GM21390 (cell line): ENCODE measurements around the gene TBC1D32.
A peak's percentile ranks its signal among the peaks of the same experiment; 100 is the strongest.
"Not testable (repeated sequence)": the region's sequence is repeated elsewhere in the genome, so short reads cannot be mapped to it uniquely, and the experiment has no call there.

ENCODE experiments used
- ATAC-seq: cut with Tn5 transposase; IDR thresholded peaks from one replicate; pipeline ENCODE4 v1.9.1; 2021; ENCODE audit not compliant: unreplicated experiment

The TBC1D32 gene

DNA sequence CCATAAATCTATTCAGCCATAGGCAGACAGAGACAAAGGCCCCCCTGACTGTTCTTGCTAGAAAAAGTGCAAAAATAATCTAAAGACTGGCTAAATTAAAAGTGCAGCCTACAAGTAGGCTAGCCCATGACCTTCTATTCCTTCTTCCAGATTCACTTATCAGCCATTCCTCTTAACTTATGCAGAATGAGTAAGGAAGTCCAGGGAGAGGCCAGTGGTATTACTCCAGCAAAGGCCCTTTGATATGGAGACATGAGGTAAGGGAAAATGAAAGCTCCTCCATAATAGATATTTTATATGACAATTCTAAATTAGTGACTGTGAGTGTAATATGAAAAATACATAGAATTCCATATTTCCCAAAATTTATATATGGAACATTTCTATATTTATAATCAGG is 199.4 kb downstream of the TBC1D32 start:
- ATAC-seq, result no peak

DNA sequence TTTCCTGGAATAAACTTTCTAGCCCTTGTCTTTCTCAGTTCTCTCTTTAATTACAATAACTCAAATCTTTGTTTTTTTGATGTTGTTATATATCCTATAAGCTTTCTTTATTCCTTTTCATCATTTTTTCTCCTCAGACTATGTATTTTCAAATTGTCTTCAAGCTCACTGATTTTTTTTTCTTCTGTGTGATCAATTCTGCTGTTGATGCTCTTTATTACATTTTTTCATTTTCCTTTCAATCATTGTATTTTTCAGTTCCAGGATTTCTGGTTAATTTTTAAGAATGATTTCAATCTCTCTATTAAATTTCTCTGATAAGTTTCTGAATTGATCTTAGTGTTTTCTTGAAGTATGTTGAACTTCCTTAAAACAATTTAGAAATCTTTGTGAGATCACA is 209.7 kb downstream of the TBC1D32 start:
- no peak for ATAC-seq

DNA sequence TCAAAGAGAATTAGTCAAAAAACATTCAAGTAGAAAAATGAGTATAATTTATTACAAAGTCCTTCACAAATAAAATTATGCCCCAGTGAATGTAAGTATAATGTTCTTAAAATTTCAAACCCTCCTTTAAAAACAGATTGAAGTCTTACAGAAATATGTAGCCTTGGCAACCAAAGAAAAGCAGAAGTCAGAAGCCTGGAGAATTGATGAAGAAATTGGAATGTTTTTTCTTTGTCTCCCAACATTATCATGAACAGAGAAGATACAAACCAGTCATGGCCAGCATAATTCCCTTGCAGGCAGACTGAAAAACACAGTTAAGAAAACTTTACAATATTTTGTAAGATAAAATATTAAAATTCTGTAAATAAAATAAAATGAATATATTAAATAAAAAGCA is 221.9 kb downstream of the TBC1D32 start:
- no peak for ATAC-seq

DNA sequence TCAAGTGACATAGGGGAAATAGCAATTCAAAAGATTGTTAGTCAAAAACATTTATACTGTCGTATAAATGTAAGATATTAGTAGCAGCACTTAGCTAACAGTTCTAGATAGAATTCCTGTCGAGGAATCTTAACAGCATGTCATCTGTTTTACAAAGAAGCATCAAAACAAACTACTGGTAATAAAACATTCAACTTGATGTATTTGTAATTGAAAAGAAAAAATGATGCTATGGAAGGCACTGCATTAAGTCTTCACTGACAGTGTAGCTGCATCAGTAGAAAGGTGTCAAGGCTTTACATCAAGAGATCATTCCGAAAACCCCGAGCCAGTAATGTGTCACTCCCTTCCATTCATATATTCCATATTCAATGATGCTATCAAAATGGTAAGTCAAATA is 223.5 kb downstream of the TBC1D32 start:
- no peak for ATAC-seq

DNA sequence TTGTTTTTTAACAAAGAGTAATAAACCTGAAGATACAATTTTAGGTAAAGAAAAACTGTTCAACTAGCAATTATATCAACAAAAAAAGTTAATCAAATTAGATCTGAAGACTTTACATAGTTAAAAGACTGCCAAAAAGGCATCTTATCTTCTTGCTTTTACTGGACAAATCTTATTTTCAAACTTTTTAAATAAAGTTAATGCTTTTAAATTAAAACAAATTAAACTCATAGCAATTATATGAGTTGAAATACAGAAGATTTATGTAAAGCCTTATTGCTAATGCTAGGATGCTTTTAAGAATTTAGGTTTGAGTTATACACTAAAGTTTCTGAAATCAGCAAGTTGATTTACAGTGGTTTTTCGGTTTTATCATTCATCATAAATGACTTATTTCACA is 227.3 kb downstream of the TBC1D32 start:
- ATAC-seq, result no peak

DNA sequence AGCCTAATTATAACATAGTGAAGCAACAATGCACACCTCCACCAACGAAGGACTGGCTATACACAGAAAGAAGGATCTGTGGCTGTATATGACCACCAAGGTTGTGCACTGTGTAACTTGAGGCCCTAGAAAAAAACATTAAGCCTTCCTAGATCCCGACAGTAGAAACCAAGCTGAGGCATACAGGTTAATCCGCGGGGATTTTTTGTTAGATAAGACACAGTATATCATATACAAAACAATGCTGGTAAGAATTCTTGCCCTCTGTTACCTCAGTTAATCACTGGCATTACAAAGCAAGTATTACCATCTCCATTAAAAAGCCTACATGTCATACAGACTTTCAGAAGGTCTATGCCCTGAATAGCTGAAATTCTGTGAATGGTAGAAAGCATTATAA is 228.8 kb downstream of the TBC1D32 start:
- ATAC-seq, result no peak

DNA sequence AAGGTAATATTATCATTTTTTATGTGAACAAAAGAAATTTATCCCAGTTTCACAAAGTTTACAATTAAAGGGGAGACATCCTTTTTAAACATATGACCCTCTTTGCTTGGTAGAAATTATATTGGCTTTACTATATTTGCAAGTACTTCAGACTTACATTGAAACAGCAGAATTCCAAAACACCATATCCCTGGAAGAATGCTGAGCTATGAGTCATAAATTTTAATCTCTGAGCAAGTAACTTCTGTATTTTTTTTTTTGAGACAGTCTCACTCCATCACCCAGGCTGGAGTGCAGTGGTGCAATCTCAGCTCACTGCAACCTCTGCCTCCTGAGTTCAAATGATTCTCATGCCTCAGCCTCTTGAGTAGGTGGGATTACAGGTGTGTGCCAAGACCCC is 240.4 kb downstream of the TBC1D32 start:
- ATAC-seq, result no peak

DNA sequence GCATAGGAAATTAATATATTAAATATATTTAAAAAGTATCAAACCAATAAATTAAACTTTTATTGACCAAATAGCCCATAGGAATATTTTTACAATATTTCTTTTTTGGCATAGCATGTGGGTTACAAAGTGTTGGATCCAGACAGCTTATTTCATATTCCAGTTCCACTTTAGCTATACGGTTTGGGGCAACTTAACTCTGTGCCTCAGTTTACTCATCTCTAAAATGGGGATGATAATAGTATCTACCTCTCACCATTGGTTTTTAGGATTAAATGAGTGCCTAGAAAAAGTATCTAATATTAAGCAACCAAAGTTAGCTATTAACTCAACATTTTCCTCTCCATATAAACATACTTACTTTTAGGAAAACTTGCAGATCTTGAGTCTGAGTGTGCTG is 243.8 kb downstream of the TBC1D32 start:
- no peak for ATAC-seq

DNA sequence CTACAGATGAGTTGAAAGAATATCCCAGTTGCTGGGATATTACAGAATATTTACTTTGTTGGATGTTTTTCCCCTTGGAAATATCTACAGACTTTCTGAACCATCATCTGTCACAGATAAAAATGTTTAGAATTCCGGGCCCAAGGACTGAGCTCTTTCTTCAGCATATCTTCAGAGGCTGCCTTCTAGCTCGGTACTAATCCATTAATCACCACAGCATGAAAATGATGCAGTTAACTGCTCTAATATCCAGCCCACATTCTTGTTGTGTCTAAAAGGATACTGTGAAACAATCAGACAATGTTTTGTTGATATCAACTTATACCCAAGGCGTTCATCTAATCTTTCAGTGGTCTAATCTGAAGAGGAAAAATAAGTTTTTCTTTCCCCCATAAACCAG is 247.4 kb downstream of the TBC1D32 start:
- no peak for ATAC-seq

DNA sequence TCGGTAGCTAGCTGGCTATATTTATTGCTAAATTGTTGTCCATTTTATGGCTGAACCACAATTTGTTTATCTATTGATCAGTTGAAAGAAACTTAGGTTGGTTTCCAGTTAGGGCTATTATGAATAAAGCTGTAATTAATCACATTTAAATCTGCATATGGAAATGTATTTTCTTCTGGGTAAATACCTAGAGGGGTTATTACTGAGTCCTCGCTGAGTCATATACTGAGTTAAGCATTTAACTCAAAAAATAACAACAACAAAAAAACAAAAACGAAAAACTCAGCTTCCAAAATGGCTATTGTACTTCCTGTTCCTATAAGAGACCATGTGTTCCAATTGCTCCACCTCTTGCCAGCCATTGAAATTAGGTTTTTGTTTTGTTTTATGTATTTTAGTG is 258.2 kb downstream of the TBC1D32 start:
- ATAC-seq, result no peak

DNA sequence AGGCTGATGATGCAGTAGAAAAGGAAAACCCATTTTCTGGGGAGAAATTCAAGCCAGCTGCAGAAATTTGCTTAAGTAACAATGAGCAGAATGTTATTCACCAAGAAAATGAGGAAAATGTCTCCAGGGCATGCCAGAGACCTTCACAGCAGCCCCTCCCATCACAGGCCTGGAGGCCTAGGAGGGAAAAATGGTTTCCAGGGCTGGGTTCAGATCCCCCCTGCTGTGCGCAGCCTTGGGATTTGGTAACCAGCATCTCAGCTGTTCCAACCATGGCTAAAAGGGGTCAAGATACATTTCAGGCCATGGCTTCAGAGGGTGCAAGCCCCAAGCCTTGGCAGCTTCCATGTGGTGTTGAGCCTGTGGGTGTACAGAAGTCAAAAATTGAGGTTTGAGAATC is 265.5 kb downstream of the TBC1D32 start:
- not testable (repeated sequence) for ATAC-seq

DNA sequence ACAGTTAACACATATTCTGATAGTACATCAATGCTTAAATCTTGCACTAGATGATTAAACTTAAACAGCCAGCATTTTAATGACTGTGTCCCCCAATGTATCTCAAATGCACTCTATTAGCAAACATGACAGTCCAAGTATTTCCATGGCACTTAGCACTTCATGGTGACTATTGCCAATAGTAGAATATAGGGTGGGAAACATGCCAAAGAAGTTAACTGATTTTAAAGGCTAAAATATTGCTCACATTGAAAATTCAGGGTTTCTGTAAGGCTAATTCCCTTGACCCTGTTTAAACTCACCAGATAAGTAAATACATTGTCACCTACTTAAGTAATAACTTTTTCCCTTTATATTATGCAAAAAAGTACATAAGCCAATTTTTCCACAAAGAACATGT is 266.9 kb downstream of the TBC1D32 start:
- no peak for ATAC-seq

DNA sequence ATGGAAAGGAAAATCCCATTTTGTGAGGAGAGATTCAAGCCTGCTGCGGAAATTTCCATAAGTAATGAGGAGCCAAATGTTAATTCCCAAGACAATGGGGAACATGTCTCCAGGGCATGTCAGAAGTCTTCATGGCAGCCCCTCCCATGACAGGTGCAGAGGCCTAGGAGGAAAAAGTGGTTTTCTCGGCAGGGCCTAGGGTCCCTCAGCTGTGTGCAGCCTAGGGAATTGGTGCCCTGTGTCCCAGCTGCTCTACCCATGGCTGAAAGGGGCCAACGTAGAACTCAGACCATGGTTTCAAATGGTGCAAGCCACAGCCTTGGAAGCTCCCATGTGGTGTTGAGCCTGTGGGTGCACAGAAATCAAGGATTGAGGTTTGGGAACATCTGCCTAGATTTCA is 269.9 kb downstream of the TBC1D32 start:
- ATAC-seq, result no peak

DNA sequence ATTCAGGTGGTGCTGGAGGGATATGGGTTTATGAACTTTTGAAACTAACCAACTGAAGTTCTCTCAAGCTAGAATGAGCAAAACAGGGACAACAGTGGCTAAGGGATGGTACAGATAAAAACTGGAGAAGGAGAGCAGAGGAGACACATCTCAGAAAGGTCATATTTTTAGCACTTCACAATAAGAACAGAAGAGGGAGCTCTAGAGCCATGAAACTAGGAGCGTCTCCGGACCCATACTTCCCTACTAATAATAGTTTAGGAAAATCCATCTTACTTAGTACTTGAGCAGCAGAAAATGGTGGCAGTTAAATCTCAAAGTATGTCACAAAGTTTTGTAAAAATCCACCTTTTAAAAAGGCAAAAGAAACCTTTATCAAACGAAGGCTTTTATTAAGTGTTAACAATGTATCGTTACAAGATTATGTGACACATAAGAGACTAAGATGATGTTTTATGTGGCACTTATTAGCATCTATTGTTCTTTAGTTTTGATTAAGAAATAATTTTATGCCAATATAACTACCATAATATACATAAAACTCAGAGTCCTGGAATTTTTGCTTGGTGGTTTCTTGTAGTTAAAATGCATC is 278.6 kb downstream of the TBC1D32 start:
- peak; percentile 86 for ATAC-seq

DNA sequence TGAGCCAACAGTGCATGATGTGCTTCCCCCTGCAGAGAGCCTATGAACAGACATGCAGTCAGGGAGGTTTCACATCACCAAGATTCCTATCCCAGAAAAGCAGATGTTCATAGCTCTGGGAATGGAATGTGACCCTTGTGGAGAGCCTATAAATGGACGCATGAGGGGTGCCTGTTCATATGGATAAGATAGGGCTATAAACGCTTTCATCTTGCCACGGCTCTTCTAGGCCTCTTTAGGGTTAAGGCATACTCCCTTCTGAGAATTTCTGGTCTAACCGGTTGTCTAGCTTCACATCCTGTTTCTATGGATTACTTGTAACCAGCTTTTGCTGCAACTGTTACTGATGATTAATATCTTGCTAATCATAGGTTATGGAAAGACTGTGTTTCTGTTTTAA is 285.7 kb downstream of the TBC1D32 start:
- not testable (repeated sequence) for ATAC-seq

DNA sequence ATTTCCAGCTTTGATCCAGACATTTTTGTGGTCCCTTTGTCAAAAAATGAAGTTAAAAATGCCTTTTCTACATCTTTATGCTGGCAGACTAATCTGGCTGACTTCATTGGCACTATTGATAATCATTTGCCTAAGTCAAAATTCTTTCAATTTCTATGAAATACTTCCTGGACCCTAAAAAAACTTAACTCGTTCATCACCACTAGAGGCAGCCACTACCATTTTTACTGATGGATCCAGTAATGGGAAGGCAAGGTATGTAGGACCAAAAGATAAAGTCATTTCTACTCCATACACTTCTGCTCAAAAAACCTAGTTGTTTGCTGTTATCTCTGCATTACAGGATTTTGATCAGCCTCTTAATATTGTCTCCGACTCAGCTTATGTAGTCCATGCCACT is 289.4 kb downstream of the TBC1D32 start:
- not testable (repeated sequence) for ATAC-seq

DNA sequence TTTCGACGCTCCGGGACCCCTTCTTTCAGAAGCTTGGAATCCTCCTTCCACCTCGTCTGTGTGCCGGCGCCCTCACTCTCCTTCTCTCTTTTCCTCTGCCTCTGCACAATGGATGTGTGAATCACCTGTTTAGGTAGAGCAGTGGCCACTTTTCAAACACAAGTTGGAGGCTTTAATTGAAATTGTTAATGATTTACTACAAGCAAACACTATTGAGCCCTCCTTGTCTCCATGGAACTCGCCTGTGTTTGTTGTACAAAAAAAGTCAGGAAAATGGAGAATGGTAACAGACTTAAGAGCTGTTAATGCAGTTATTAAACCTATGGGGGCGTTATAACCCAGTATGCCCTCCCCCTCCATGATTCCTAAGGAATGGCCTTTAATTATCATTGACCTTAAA is 290.6 kb downstream of the TBC1D32 start:
- not testable (repeated sequence) for ATAC-seq

DNA sequence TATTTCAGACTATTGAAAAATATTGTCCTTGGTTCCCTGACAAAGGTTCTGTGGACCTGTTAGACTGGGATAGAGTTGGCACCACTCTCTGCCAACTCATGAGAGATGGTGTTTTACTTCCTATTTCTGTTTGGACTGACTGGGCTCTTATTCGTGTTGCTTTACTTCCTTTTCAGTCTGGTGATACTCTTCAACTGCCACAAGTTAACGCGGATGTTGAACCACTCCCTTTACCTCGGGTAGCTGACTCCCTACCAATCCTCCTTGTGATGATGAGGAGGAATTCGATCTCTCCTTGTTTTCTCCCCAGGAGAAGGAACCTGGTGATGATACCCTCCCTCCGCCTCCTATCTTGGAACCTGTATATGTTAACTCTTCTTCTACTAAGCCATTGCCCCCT is 291.1 kb downstream of the TBC1D32 start:
- not testable (repeated sequence) for ATAC-seq

DNA sequence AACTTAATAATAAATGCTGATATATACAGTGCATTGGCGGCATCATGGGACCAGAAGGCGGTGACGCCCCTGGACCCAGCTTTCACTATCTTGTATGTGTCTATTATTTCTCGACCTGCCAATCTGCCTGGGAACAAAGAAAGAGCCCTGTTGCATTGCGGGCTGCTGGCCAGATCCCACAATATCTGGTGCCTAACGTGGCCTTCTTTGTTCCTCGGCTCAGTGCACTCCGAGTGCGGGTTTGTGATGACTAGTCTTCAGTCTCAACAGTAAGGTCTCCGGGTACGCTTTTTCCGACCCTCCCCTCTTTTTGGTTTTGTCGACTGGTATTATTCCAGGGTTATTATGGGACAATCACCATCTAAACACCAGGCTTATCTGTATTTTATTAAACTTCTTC is 291.5 kb downstream of the TBC1D32 start:
- ATAC-seq, result no peak

DNA sequence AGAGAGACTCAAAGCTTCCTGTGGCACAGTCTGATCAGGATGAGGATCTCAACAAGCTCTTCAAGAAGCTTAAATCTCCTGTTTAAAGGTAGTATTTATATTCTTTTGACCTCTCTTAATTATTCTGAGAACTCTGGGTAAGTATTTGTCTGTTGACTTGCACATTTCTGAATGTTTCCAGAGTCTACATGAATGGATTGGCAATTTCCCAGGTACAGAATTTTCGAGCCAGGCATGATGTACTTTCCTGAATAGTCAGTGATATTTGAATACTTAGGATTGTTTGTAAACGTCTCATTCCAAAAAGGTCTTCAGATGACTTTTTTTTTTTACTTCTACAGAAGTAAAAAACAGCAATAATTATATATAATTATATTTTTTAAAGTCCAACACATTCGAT is 293.4 kb downstream of the TBC1D32 start:
- no peak for ATAC-seq

DNA sequence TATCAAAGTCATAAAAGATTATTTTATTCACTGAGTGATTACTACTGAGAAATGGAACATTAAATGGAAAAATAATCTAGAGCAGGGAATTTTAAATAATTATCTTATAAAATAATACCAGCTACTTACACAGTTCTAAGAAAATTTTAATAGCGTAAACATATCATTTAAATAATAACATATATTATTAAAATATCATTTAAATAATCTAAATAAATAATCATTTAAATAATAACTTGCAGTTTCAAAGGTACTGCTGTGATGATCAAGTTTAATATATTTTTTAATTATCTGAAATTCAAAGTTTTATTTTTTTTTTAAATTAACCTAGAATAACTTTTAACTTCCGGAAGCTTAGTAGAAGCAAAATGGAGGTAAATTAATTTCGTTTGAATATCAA is 301.2 kb downstream of the TBC1D32 start:
- ATAC-seq, result no peak

DNA sequence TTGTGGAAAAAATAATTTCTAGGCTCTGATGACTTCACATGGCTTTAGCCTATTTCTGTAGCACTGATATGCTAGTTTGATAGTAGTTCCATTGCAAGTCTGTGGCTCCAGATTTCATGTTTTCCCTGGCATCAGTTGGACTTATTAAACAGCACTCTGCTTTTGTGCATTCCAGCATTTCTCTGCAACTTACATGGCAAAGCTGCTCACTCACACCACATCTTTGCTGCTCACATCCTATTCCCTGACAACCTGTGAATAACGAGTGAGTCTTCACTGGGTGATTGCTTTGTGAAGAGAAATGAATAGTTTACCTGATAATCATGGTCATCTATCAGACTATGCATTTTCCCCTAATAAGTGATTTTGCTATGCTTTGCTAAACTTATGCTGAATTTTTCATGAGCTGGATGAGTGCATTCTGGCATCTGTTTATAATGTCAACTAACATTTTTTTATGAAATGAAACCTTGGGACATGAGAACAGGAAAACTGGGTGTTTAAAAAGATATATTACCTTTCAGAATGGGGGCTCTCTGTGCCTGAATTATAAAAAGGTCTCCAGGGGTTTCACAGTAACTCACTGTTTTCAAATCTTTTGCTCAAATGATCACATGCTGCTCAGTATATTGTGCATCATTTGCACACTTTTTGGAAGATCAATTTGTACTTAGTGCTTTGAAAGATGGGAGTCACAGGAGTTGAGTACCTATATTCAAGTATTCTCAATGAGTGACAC is 301.8 kb downstream of the TBC1D32 start:
- ATAC-seq, result no peak
